Measurements from ENCODE around the gene ARL15.

Gene ARL15

DNA sequence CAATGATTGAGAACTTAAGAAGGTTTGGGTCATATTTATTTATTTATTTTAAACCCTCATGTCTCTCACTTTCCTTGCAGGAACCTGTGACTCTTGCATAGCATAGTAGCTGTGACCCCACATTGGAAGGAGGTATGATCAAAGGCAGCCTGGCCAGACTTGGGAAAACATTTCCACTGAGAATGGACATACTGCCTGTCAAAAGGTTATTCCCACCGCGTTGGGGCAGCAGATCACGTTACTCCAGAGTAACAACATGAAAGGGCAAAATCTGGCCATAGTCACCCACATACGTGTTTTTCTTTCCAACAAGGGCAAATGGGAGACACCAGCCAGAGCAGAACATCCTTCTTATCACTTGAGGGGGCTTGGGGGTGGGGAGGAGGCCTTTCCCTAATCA is 95.7 kb downstream of the ARL15 start:
- no peak for DNase-seq

DNA sequence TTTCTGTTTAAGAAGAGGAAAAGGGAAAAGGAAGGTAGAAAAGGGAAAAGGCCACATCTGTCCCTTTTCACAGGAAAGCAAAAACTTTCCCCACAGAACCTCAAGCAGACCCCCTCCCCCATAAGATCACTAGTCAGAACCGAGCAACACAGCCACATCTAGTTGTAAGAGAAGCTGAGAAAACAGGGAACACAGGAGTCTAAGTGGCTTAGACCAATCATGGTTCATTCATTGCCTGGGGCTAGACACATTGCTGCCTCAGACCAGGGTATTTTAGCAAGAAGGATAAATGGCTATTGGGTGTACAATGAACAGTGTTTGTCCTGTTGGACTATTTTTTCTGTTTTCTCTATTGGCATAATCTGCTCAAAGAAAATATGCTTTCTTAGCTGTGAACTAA is 98.0 kb downstream of the ARL15 start:
- no peak for DNase-seq

DNA sequence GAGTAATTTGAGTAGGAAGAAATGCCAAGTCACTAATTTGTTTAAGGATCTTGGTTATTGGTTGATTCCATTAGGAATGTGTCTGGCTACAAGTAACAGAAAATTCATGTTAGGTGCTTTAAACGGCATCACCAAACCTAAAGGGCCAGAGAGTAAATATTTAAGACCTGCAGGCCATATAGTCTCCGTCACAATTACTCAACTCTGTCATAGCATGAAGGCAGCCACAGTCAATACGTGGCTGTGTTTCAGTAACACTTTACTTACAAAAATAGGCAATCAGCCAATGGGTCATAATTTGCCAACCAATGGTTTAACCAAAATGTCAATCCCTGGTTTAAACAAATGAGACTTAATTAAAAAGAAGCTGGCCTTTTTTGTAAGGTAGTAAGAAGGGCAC is 98.5 kb downstream of the ARL15 start:
- DNase-seq = no peak

DNA sequence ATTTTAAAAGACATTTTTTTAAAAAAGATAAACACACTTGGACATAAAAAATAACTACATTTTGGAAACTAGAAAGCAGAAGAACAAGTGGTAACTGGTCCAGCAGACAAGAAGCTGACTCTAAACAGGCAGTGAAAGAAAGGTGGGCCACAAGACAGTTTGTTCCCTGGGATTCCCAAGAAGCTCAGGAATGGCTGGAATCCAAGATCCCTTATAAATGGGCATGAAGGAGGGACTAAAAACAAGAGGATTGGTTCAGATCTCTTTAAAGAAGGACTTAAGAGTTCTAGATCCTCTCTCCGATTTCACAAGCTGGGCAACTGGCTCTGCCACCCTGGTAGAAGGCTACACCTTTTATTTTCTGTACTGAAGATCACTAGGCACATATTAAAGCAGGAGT is 102.8 kb downstream of the ARL15 start:
- no peak for DNase-seq

DNA sequence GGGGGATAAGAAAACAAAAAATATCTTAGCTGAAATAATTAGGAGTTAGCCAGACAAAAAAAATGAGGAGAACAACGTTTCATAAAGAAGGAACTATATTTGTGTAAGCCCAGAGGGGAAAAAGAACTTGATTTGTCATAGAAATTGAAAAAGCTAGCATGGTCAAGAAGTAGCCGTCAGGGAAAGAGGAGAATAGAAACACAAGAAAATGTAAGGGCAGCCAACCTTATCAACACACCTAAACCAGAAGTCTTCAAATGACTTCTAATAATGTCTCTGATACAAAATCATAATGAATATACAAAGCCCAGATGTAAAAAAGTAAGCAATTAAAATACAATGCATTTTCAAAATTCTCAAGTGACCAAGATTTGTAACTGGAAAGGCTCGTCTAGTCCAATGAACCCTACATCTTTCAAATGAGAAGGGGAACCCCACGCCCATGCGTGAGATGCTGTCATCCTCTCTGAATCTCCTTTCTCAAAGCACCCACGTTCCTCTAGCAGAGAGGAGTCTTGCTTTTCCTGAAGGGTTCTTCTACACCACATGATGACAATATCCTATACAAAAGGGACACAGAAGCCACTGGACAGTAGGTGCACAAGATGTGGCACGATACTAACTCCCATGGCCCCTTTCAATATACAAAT is 103.7 kb downstream of the ARL15 start:
- no peak for DNase-seq

DNA sequence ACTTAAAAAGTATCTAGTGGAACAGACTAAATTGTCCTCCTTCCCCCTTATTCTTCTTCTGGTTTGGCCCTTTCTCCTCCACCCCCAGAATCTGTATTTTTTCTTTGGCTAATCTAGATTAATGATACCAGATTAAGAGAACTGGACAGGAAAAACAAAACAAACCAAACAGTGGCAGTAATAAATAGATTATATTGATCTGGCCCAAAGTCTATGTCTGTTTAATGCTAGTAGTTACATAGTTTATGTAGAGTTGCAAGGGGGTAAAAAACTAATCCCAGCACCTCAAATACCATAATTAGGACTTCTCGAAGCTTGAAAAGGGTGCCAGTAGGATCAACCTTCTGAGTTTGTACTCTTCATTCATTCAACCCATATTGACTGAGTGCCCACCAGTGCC is 104.5 kb downstream of the ARL15 start:
- no peak for DNase-seq

DNA sequence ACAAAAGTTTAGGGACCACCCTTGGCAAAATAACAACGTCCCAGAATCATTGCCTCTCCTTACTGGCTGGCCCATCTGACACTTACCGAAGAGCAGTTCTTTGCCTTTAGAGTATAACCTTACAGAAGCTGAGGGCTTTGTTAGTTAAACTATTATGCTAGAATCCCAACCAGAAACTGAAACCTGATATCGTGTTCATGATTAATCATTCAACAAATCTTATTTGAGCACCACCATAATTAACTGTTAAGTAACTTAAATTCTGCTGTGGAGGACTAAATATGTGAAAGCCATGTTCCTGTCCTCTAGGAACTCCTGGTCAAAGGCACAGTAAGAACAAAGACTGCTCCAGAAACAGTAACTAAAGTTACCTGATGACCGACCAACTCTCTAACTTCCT is 104.9 kb downstream of the ARL15 start:
- DNase-seq = no peak

DNA sequence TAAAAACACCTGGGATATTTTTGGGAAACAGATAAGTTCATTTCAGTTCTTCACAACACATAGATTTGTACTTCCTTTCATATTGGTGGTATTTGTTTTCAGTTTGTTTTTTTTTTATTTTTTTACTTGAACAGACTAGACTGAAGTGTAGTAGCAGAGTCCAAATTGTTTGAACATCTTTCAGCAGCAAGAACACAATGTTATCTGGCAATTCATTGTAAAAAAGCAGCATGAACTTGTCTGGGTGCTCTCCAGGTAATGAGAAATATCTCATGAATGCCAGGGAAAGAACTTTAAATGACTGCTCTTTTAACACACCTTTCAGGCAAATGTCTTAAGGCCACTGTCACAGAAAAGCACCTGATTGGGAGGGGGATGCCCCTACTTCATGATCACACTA is 113.4 kb downstream of the ARL15 start:
- DNase-seq = no peak

DNA sequence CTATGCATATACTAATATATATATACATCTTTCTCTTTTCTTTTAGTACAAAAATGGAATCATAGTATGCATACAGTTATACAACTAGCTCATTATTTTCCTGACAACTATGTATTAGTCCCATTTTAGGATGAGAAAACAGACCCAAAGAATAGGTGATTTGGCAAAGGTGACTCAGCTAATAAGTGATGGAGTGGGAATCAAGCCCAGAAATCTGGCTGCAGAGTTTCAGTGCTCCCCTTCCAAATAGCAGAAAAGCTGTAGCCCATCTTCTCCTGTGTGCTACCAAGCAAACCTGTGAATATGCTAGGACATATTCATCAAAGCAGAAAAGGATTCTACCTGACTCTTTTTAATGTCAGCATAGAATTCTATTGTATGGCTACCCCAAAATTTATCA is 114.7 kb downstream of the ARL15 start:
- no peak for DNase-seq

DNA sequence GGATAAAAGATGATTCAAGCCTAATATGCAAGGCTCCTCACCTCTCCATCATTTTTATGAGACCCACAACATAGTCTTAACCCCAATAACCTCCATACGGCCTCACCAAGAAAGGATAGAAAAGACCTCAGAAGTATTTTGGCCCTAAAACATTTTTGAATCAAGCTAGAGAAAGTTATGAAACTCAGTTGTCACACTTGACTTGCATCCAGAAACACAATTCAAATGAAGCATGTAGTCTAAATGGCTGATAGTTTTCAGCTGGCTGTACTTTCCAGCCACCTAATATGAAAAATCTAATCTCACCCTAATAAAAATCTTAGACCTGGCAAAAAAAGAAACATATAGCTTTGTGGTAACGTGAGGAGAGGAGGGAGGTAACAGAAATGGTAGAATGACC is 116.1 kb downstream of the ARL15 start:
- DNase-seq = no peak

DNA sequence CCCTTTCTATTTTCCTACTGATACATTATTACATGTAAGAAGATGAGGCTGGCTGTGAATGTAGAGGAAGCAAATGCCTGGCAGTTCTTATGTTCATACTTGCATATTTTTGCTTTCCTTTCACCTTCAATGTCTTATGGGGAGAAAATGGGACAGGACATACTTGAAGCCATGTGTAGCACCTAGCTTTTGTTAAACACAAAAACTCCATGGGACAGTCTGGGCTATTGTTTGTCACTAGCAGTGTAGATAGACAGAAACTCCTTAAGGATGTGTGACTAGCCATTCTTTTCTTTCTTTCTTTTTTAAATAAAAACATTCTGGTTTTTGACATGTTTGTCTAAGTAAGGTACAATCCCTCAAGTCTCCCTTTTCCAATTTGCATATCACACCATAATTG is 122.7 kb downstream of the ARL15 start:
- DNase-seq = no peak

DNA sequence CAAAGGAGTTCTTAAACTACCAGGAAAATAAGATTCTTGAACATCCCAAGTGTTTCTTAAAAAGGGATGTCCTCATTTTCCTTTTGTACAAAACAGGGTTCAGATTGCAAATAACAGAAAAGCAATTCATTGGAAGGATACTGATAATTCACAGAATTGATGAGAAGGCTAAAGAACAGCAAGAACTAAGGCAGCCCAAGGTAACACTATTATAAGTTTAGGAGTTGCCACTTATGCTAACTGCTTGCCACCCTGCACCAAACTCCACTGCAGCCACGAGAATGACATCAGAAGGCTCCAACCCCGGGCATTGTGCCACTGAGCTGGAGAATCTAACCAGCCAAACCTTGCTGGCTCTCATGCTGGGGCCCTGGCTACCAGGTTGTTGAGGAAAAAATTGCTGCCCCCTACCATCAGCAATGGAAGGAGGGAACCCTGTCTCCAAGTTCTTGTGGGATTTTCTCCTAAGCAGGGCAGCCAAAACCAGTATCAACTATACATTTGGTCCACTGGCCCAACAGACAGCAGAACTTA is 123.4 kb downstream of the ARL15 start:
- peak in 5 of 51 donors; percentile 2 to 9 (median 4) for DNase-seq

DNA sequence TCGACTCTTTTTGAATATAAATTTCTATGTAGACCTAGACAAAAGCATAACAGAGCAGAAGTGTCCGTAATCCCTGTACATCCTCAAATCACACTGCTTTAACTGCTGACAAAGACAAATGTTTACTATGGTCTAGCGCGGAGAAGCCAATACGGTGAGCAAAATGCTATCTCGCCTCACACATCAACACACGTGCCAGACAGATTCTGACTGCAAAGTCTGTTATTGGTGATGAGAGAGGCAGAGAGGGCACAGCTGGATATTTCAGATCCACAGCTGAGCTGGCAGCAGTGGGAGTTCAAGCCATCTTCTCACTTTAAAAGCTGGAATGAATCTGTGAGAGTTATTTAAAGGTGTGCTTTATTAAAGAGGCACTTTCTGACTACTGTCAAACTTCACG is 124.3 kb downstream of the ARL15 start:
- no peak for DNase-seq

DNA sequence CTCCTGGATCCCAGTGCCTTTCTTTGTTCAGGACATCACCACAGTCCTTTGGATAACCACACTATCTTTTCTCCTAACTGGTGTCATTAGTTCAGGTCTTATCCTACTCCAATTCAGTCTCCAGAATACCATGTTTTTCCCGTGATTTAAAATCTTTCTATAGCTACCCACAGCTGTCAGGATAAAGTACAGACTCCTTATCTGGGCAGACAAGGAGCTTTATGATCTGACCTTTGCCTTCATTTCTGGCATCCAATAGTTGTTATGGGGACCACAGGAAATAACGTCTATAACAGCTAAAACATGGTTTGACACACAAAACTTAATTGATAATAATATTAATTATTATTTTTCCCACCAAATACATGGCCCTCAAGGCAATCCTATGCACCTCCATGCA is 125.6 kb downstream of the ARL15 start:
- DNase-seq = no peak

DNA sequence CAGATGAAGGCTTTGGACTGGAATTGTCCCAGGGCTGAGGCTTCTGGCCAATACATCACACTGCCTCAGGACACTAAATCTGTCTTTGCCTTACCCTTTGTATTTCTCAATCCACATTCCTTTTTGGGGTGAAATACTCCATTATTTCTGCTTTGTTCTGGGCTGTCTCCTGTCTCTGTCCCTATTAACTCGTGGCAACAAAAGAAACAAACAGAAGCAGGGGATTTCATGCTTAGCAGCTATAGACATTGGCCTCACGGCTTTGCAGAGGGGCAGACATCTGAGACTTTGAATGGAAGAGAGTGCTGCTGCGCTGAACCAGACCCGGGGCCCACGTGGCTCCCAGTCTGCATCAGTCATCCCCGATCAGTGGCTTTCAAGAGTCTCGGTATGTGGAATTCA is 129.7 kb downstream of the ARL15 start:
- no peak for DNase-seq

DNA sequence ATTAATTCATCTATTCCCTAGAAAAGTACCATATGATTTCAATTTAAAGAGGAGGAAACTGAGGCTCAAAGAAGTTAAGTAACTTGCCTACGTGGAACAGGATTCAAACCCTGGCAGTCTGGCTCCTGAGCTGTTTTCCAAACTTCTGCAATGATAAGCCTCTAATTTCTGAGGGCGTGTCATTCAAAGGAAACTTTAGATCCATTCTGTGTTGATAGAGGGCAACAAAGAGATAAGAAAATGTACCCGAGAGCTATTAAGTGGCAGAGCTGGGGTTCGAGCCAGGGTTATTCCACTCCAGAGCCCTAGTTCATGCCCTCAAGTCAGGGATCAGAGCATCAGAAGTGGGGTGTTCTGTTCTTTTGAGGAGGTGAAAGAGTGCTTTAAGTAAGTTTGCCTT is 131.4 kb downstream of the ARL15 start:
- DNase-seq = no peak

DNA sequence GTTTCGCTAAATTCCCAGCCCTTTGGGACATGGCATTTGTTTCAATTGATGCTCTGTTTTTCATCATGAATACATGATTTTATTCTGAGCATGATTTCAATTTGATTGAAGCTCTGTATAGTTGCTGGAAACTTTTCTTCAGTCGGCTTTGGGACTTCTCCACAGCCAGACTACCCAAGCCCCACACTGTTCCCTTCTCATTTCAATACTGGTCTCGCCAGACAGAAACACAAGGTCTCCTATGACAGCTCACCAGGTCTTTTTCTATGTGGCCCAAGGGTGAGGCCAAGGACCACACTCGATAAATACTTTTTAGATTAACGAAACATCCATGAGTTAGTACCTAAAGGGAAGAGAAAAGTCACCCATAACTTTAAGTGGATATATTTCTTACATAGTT is 132.2 kb downstream of the ARL15 start:
- DNase-seq = no peak

DNA sequence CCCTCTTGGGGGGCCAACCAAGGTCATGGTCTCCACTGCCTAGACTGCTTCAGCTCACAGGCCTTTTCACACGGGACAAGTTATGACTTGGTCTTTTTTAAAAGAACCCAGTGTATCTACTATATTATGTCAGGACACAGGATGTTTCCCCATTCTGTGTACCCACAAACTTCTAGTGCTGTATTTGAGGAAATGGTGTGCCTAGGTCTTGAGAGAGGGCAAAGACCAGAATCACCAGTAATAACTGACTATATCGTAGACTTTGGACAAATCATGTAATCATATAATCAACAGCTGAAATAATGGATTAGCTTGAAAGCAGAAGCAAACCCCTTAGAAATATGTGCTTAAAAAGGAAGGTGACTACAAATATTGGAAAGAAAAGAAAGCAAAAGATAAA is 133.3 kb downstream of the ARL15 start:
- no peak for DNase-seq

DNA sequence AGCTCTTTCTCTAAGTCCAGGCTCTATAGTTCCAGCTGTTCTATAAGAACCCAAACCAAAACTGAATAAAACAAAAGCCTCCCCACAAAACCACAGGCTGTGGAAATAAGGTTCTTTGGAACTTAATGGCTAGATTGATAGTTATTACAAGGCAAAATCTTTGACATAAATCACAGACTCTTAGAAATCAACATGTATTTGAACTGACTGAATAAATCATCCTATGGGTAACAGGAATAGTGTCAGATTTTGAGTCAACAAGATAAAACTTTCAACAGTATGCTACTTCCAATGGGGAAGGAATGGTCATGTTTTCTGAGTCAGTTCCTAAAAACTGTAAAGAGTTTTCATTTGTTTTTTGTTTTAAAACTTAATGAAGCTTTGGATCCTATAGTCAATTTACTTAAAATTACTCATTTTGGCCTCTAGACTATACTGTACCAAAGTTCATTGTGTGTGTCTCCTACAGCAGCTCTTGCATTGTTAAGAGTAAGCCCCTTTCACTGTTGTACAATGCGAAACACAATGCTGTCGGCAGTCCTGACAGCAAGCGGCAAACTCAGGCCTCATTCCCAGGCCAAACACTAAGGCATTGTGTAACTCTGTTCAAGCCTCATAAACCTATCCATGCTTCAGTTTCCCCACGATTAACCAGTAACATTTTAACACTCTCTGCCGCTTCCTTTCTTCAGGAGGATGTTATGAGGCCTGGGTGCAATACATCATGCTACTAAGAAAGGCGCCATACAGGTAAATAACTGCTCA is 134.1 kb downstream of the ARL15 start:
- DNase-seq = peak in 3 of 51 donors; percentile 3 to 23 (median 13)

DNA sequence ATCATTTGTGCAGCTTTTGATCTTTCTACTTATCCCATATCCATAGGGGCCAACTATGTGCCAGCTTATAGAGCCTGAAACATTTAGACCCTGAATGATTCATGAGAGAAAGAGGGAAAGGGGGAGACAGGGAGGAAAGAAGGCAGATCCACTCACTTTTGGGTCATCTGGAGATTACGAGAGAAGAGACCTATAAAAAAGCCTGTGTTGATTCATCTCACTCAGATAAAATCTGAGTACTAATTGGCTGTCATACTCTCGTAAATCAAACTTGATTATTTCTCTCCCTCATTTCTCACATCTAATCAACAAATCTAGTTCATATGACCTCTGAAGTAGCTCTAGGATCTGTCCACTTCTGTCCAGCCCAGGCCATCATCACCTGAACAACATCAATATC is 137.1 kb downstream of the ARL15 start:
- DNase-seq = no peak

DNA sequence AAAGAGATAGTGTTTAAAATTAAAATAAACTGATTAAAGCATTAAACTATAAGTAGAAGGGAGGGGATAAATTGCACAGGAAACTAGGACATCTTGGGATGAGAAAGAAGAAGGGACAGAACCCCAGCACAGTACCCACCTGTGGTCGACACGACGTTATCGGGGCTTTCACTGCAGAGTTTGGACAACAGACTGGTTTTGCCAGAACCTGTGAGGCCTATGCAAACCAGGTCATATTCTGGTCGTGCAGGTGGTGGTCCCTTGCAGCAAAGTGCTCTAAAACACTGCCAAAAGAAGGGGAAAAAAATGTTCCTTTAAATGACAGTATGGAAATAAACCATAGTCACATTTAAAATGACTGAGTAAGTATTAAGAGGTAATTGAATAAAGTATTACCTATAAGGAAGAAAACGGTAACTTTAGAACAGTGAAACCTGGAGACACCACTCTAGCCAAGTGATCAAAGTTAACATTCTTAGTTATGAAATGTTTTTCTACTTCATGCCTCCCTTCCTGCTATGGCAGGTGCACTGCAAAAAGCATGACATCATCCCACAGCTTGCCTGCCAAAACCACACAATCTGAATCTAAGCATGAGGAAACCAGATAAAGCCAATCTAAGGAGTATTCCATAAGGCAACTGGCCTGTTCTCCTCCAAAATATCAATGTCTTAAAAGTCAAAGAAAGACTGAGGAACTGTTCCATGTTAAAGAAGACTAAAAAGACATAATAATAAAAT is 138.6 kb downstream of the ARL15 start:
- DNase-seq = no peak

DNA sequence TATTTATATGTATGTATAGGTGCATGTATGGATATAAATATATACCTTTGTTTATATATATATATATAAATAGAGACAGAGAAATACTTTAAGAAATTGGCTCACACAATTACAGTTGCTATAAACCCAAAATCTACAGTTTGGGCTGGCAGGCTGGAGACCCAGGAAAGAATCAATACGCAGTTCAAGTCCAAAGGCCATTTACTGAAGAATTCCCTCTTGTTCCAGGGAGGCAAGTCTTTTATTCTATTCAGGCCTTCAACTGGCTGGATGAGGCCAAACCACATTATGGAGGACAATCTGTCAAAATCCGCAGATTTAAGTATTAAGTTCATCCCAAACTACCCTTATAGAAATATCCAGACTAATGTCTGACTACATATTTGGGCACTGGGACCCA is 144.7 kb downstream of the ARL15 start:
- no peak for DNase-seq

DNA sequence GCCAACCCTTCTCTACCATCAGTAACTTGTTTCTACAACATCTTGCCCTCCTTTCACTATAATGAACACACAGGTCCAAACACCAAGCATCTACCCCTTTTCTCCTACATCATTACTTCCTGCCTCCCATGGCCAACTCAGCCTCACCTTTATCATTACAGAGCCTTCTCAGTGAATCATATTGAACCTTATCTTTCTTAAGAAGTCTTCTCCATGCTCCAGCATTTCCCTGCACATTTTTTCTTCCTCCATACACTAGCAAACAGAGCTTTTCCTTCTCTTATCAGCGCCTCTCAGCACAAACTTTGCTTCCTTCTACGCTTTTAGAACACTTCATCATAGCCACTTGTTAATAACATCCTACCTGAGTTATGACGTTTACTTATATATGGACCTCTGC is 148.2 kb downstream of the ARL15 start:
- DNase-seq = no peak

All from hypothalamus (tissue), 51 donors.